ACHN (cell line): ENCODE measurements around the gene CYP21A2.
"Not testable (repeated sequence)": the region's sequence is repeated elsewhere in the genome, so short reads cannot be mapped to it uniquely, and the experiment has no call there.

ENCODE experiments used
- DNase-seq: peaks from one replicate; pipeline ENCODE4 v3.0.0-alpha.2; 2015
- in situ Hi-C: cut with HindIII; loops from 2 replicates; pipeline ENCODE4 v1.10.0; 2017; ENCODE audit warnings: low sequenced_read_pairs, low pct_ligation_motif_present, low pct_unique_long_range_greater_than_20kb

CYP21A2 gene

DNA sequence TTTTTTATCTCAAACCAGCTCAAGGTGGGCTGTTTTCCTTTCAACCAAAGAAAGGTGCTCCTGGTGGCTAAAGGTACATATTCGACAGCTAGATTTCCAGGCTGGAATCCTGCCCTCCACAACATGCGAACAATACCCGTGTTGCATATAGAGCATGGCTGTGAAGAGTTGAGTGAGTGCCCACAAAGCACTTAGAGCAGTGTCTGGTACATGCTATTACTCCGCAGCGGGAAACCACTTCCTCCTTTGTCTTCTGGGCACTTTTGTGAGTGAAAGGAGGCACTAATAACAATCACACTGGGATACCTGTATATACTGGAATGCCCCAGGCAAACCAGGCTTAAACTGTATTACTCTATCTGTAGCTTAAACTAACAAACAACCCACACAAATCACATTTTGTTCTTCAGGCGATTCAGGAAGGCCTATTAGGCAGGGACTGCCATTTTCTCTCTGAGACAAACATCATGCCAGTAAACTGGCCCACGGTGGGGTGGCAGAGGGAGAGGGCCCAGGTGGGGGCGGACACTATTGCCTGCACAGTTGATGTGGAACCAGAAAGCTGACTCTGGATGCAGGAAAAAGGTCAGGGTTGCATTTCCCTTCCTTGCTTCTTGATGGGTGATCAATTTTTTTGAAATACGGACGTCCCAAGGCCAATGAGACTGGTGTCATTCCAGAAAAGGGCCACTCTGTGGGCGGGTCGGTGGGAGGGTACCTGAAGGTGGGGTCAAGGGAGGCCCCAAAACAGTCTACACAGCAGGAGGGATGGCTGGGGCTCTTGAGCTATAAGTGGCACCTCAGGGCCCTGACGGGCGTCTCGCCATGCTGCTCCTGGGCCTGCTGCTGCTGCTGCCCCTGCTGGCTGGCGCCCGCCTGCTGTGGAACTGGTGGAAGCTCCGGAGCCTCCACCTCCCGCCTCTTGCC lies at the start of gene CYP21A2:
CYP21A2 (plus strand) TSS at position 818 of the 927 bp plus-strand sequence; CDS start at position 826, 8 bp downstream.
- DNase-seq, in situ Hi-C loops: not testable (repeated sequence)

DNA sequence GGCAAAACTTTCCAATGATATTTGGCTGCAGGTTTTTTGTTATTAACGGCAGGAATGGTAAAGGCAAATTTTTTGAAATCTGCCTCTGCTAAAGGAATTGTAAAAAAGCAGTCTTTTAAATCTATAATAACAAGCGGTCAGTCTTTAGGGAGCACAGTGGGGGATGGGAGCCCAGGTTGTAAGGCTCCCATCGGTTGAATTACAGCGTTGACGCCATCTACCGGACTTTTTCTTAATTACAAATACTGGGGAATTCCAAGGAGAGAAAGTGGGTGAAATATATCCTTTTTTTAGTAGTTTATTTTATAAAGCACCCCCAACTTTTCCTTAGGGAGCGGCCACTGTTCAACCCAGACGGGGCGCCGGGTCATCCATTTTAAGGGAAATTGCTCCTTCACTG lies 48.9 kb upstream of the CYP21A2 start:
- DNase-seq, in situ Hi-C loops: not testable (repeated sequence)

DNA sequence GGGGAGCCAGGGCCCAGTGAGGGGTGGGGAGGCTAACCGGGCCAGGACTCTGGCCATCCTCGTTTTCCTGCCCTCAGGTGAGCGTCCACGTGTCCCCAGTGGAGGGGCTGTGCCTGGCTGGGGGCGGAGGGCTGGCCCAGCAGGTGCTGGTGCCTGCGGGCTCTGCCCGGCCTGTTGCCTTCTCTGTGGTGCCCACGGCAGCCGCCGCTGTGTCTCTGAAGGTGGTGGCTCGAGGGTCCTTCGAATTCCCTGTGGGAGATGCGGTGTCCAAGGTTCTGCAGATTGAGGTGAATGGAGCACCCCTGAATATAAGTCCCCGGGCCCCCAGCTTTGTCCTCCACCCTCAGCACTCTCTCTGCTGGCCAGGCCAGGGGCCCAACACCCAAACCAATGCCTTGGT lies 43.8 kb upstream of the CYP21A2 start:
- DNase-seq, in situ Hi-C loops: not testable (repeated sequence)

DNA sequence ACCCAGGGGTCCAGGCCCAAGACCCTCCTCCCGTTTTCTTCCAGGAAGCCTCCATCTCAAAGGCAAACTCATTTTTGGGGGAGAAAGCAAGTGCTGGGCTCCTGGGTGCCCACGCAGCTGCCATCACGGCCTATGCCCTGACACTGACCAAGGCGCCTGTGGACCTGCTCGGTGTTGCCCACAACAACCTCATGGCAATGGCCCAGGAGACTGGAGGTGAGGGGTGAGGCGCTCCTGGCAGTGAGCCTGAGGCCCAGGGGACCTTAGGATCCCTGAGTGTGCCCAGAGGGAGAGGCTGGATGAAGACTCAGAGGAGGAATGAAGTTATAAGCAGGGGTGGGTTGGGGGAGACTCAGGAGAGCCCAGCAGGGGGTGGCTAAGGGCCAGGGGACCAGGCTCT lies 41.8 kb upstream of the CYP21A2 start:
- DNase-seq, in situ Hi-C loops: not testable (repeated sequence)

DNA sequence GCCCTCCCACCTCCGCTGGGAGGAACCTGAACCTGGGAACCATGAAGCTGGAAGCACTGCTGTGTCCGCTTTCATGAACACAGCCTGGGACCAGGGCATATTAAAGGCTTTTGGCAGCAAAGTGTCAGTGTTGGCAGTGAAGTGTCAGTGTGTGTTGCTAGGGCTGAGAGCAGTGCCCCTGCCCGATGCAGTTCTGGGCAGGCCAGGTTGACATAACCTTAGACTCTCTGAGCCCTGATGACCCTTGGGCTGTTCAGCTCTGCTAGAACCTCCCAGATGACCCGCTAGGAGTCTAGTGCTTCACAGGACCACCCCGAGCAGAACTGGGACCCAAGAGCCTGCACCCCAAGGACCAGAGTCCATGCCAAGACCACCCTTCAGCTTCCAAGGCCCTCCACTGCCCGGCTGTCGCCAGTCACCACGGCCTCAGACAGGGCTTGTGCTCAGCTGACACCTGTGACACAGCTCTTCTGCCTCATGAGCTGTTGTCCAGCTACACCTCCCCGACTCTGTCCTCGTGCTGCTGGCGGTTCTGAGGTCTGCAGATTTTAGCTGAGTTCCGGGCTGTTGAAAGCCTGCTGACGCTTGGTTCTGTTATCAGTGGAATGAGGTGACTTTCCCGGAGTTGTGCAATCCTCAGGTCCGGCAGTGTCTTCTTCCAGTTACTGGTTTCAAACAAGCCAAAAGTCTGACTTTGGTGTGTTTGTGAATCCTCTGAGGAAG lies 35.5 kb upstream of the CYP21A2 start:
- DNase-seq, in situ Hi-C loops: not testable (repeated sequence)

DNA sequence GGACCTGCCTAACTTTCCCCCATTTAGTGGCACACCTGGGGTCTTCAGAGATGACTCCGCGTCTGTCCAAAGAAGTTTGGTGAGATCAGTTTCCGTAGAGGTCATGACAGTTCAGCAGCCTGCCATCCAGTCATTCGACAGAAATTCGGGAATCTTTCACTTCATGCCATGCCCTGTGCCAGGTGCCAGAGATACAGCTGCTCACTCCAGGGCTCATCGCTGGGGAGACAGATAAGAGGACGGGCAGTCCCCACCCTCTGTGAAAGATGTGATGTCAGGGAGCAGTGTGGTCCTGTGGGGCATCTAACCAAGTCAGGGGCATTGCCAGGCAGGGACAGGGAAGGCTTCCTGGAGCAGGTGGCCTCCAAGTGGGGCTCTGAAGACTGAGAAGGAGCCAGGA lies 34.9 kb upstream of the CYP21A2 start:
- in situ Hi-C loops, DNase-seq: not testable (repeated sequence)

DNA sequence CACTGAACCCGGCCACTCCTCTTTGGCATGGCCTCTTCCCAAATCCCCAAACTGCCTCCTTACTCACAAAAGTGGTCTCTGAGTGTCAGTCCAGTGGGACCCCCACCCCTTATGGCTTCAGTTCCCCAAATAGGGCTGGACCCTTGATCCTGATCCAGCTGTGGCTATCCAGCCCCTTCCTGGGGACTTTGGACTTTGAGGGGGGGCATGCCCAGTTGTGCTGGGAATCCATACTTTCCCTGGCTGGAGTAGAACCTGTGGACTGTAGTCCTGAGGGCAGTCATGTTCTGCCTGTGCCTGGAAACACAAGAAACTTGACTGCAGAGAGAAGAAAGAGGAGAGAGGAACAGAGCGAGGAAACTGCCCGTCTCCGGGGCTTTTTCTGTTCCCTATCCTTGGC lies 33.8 kb upstream of the CYP21A2 start:
- in situ Hi-C loops, DNase-seq: not testable (repeated sequence)

DNA sequence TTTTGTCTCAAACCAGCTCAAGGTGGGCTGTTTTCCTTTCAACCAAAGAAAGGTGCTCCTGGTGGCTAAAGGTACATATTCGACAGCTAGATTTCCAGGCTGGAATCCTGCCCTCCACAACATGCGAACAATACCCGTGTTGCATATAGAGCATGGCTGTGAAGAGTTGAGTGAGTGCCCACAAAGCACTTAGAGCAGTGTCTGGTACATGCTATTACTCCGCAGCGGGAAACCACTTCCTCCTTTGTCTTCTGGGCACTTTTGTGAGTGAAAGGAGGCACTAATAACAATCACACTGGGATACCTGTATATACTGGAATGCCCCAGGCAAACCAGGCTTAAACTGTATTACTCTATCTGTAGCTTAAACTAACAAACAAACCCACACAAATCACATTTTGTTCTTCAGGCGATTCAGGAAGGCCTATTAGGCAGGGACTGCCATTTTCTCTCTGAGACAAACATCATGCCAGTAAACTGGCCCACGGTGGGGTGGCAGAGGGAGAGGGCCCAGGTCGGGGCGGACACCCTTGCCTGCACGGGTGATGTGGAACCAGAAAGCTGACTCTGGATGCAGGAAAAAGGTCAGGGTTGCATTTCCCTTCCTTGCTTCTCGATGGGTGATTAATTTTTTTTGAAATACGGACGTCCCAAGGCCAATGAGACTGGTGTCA lies 33.2 kb upstream of the CYP21A2 start:
- DNase-seq, in situ Hi-C loops: not testable (repeated sequence)

DNA sequence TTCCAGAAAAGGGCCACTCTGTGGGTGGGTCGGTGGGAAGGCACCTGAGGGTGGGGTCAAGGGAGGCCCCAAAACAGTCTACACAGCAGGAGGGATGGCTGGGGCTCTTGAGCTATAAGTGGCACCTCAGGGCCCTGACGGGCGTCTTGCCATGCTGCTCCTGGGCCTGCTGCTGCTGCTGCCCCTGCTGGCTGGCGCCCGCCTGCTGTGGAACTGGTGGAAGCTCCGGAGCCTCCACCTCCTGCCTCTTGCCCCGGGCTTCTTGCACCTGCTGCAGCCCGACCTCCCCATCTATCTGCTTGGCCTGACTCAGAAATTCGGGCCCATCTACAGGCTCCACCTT lies 32.7 kb upstream of the CYP21A2 start:
- DNase-seq, in situ Hi-C loops: not testable (repeated sequence)

DNA sequence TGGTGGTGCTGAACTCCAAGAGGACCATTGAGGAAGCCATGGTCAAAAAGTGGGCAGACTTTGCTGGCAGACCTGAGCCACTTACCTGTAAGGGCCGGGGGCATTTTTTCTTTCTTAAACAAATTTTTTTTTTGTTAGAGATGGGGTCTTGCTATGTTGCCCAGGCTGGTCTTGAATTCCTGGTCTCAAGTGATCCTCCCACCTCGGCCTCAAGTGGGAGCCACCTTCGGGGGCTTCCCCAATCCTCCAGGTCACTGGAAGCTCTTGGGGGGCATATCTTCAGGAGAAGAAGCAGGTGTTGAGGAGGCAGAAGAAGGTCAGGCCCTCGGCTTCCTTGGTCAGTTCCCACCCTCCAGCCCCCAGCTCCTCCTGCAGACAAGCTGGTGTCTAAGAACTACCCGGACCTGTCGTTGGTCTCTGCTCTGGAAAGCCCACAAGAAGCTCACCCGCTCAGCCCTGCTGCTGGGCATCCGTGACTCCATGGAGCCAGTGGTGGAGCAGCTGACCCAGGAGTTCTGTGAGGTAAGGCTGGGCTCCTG lies 32.2 kb upstream of the CYP21A2 start:
- in situ Hi-C loops, DNase-seq: not testable (repeated sequence)

DNA sequence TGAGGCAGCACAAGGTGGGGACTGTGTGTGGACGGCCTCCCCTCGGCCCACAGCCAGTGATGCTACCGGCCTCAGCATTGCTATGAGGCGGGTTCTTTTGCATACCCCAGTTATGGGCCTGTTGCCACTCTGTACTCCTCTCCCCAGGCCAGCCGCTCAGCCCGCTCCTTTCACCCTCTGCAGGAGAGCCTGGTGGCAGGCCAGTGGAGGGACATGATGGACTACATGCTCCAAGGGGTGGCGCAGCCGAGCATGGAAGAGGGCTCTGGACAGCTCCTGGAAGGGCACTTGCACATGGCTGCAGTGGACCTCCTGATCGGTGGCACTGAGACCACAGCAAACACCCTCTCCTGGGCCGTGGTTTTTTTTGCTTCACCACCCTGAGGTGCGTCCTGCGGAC lies 31.1 kb upstream of the CYP21A2 start:
- DNase-seq, in situ Hi-C loops: not testable (repeated sequence)

DNA sequence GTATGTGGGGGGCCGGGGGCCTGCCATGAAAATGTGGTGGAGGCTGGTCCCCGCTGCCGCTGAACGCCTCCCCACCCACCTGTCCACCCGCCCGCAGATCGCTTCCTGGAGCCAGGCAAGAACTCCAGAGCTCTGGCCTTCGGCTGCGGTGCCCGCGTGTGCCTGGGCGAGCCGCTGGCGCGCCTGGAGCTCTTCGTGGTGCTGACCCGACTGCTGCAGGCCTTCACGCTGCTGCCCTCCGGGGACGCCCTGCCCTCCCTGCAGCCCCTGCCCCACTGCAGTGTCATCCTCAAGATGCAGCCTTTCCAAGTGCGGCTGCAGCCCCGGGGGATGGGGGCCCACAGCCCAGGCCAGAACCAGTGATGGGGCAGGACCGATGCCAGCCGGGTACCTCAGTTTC lies 30.2 kb upstream of the CYP21A2 start:
- in situ Hi-C loops, DNase-seq: not testable (repeated sequence)

DNA sequence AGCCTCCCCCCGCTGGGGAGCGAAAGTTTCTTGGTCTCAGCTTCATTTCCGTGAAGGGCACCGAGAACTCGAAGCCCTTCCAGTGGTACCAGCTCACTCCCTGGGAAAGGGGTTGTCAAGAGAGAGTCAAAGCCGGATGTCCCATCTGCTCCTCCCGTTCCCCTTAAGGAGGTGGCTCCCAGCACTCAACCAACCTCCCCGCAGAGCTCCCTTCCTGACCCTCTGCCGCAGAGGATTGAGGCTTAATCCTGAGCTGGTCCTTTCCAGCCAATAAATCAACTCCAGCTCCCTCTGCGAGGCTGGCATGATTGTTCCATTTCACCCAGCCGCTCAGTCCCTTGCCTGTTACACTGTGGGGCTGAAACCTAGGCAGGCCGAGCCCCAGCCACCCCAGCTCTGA lies 29.6 kb upstream of the CYP21A2 start:
- in situ Hi-C loops, DNase-seq: not testable (repeated sequence)

DNA sequence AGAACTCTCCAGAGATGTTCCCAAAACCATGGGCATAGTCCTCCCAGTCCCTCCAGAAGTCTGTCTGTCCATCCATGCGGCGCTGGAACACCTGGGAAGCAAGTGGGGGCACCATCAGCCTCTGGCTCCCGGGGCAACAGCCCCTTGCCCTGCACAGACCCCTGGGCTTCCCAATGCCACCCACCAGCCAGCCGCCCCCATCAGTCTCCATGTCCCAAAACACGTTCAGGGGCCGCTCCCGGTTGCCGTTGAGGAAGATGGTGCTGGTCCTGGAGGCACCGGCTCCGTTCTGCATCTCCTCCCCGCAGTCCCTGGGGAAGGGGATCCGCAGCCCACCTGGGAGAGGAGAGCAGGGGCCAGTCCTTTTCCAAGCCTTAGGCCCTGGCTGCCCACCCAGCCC lies 28.7 kb upstream of the CYP21A2 start:
- in situ Hi-C loops, DNase-seq: not testable (repeated sequence)

DNA sequence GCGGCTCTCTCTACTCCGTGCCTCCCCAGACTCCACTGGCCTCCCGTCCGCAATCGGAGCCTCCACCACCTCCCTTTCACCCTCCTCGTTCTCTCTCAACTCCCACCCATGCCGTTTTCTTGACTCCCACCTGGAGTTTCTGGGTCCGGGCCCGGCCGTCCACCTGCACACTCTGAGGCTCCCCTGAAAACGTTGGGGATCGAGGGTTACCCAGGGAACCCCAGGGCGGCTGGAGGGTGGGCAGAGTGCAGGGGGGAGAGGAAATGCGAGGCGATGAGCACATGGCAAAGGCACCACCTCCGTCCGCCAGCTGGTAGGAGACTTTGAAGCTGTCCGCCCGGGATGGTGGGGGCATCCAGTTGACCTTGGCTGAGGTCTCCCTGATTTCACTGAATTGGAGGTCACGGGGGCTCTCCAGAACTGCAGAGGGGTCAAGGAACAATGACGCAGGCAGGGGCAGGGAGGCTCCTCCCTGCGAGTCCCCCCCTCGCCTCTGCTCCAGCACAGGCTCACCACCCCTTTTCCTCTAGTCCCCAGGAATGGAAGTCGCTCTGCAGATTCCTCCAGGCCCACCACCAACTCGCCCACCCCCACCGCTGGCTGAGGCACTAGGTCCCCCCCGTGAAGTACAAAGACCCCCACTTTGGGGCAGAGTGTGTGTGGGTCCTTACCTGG lies 27.2 kb upstream of the CYP21A2 start:
- in situ Hi-C loops, DNase-seq: not testable (repeated sequence)

DNA sequence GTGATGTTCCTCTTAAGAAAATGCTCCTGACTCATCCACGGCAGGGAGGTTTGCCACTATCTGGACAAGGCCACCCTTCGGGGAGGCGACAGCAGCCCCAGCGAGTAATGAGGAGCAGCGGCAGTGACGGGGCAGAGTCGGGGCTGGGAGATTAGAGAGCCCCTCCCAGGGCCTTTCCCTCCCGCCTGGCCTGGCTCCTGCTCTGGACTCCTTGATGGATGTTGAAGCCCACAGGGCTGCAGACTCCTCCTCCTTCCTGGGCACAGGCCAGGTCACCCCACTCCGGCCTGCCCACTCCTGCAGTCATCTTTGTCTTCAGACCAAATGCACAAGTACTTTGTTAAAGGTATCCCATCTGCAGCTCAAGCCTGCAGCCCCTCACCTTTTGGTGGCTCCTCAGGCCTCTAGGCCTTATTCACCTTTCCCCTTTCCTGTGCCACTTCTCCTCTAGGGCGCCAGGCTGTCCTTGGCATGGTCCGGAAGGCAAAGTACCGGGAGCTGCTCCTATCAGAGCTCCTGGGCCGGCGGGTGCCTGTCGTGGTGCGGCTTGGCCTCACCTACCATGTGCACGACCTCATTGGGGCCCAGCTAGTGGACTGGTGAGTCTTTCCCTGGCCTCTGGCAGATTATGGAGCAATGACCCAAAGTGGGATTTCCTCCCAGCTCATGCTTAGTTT lies 25.1 kb upstream of the CYP21A2 start:
- in situ Hi-C loops, DNase-seq: not testable (repeated sequence)

DNA sequence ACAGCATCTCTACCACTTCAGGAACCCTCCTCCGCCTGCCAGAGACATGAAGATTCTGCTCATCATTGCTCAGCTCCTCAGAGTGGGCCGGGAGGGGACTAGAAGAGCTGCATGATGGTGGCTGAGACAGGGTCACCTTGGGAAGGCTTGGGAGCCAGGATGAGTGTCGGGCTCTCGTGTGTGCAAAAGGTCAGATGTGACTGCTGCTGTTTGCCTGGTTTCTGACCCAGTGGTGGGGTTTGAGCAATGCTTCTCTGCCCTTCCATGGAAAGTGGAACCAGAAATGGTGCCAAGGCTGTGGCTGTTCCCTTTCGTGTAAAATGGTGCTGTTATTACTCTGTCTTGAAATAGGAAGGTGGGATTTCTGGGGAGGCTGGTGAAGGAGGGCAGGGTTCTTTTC lies 24.5 kb upstream of the CYP21A2 start:
- DNase-seq, in situ Hi-C loops: not testable (repeated sequence)

DNA sequence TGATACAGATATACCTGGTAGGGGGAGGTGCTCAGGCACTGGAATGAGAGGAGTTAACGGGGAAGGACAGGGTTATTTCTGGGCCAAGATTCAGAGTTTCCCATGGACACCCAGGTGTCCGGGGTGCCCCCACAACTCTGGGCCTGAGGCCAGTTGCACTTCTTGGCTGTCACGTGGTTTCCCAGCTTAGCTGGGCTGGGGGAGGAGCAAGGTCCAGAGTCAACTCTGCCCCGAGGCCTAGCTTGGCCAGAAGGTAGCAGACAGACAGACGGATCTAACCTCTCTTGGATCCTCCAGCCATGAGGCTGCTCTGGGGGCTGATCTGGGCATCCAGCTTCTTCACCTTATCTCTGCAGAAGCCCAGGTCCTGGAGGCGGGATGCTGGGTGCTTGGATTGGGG lies 23.7 kb upstream of the CYP21A2 start, which contains the start of gene C4B:
C4B (plus strand) TSS at position 249 of the 400 bp plus-strand sequence; CDS start at position 300, 51 bp downstream.
- in situ Hi-C loops, DNase-seq: not testable (repeated sequence)
